HepG2 (cell line): Measurements from ENCODE around the gene CELF4. TPM values are rescaled to one million over a fixed set of nuclear protein-coding genes. Genes with fewer than 3 reads are reported as not detected.

ENCODE experiments used
- ATAC-seq: fragments of 200-7000 bp; cut with Tn5 transposase; 3 replicates; pipeline ENCODE4 v1.9.1; 2020; ENCODE audit warnings: mild to moderate bottlenecking, moderate library complexity
- BruUV-seq: library from RNA; stranded (reverse); fragments of 400-500 nt; replicated peaks from 2 replicates; lab custom pipeline; 2021; lab: Mats Ljungman, UMichigan
- CTCF ChIA-PET: fragments of 300-600 bp; formaldehyde crosslinking; extraction: SDS; loops from one replicate; lab custom pipeline; 2021; ENCODE audit warnings: low total read pairs, inconsistent platforms, low intra/inter-chr PET ratio; lab: Yijun Ruan, JAX
- POLR2A ChIA-PET: fragments of 350-600 bp; sonication (Branson Sonifier 250); formaldehyde crosslinking; loops from one replicate; lab custom pipeline; 2020; ENCODE audit warnings: antibody characterized with exemption, inconsistent platforms; lab: Yijun Ruan, JAX
- DNase-seq: peaks from one replicate; pipeline ENCODE4 v3.0.0-alpha.2; 2015; ENCODE audit warnings: low spot score
- FAIRE-seq: peaks from 3 replicates; lab custom pipeline; 2011; peaks lifted over from hg19 to GRCh38; lab: Jason Lieb, UNC
- H2AFZ ChIP-seq: one replicate; pipeline ENCODE4 v1.6.1; 2011; ENCODE audit warnings: low read length, inconsistent platforms
- H3K27ac ChIP-seq: fragments of 300-600 bp; 3 replicates; pipeline ENCODE4 v1.8.0; 2011; ENCODE audit warnings: mixed run types, mild to moderate bottlenecking, mixed read lengths, low read length, inconsistent platforms; ENCODE audit not compliant: insufficient read depth; ENCODE audit errors: extremely low read length
- H3K27me3 ChIP-seq, 2 experiments: fragments of 200-600 bp in 1 of 2; 2 replicates in 1 of 2; 3 replicates in 1 of 2; pipeline versions ENCODE4 v1.6.0 to v1.8.0; 2011; ENCODE audit warnings: low read length in 2 of 2, mild to moderate bottlenecking in 2 of 2, moderate library complexity in 2 of 2, inconsistent platforms in 1 of 2; ENCODE audit not compliant: insufficient read depth in 2 of 2, control insufficient read depth in 1 of 2
- H3K36me3 ChIP-seq, 2 experiments: fragments of 200-600 bp in 1 of 2; replicated peaks in 1 of 2; 2 replicates in 1 of 2; 3 replicates in 1 of 2; pipeline versions ENCODE4 v1.5.1 to v1.8.0; 2011; ENCODE audit warnings: low read length in 2 of 2, inconsistent platforms in 1 of 2; ENCODE audit not compliant: insufficient read depth in 2 of 2, control insufficient read depth in 1 of 2
- H3K4me1 ChIP-seq: 2 replicates; pipeline ENCODE4 v1.5.1; 2012; ENCODE audit warnings: low read length, inconsistent platforms; ENCODE audit not compliant: insufficient read depth
- H3K4me2 ChIP-seq: 2 replicates; pipeline ENCODE4 v1.6.0; 2011; ENCODE audit warnings: low read depth, low read length, inconsistent platforms
- H3K4me3 ChIP-seq, 3 experiments: fragments of 200-600 bp in 1 of 3; sonication (generic), shearing (Covaris generic) in 1 of 3; replicated peaks in 1 of 3; 2 replicates each; pipeline ENCODE4 v1.5.1; 2011 to 2016; ENCODE audit warnings: low read length in 3 of 3, inconsistent platforms in 2 of 3, low read depth in 2 of 3, mild to moderate bottlenecking in 2 of 3, control low read depth in 1 of 3, mixed read lengths in 1 of 3; ENCODE audit not compliant: insufficient read depth in 1 of 3
- H3K79me2 ChIP-seq: one replicate; pipeline ENCODE4 v1.6.1; 2011; ENCODE audit warnings: low read length, inconsistent platforms; ENCODE audit not compliant: insufficient read depth
- H3K9ac ChIP-seq: 2 replicates; pipeline ENCODE4 v1.6.0; 2011; ENCODE audit warnings: mild to moderate bottlenecking, low read depth, low read length, inconsistent platforms; ENCODE audit not compliant: insufficient read depth
- H3K9me3 ChIP-seq: 2 replicates; pipeline ENCODE4 v1.5.1; 2012; ENCODE audit warnings: mild to moderate bottlenecking, low read length
- H4K20me1 ChIP-seq: 2 replicates; pipeline ENCODE4 v1.6.0; 2011; ENCODE audit warnings: inconsistent platforms, mild to moderate bottlenecking, low read length, moderate library complexity; ENCODE audit not compliant: insufficient read depth
- FOXA1 ChIP-seq, 2 experiments: fragments of 450-650 bp in 1 of 2; sonication (generic) in 1 of 2; formaldehyde crosslinking in 1 of 2; IDR thresholded peaks; 2 replicates each; pipeline versions ENCODE4 v1.4.0 to v1.6.1; 2016 to 2020; ENCODE audit warnings: missing genetic modification reagents in 1 of 2
- HOXA9 ChIP-seq: sonication (generic); formaldehyde crosslinking; IDR thresholded peaks from 2 replicates; pipeline ENCODE4 v1.8.1; 2022; ENCODE audit warnings: missing genetic modification reagents, mild to moderate bottlenecking, moderate library complexity, borderline replicate concordance
- NFKBIZ ChIP-seq: IDR thresholded peaks from 2 replicates; pipeline ENCODE4 v1.6.1; 2018; ENCODE audit warnings: missing genetic modification reagents, missing compliant biosample characterization
- SAP130 ChIP-seq: IDR thresholded peaks from 2 replicates; pipeline ENCODE4 v1.6.1; 2016; ENCODE audit warnings: low read depth
- SSRP1 ChIP-seq: IDR thresholded peaks from 2 replicates; pipeline ENCODE4 v1.6.1; 2016; ENCODE audit warnings: control low read depth
- U2AF1 ChIP-seq: fragments of 200-400 bp; formaldehyde crosslinking; optimal IDR thresholded peaks from 2 replicates; pipeline ENCODE3; 2017; ENCODE audit warnings: mild to moderate bottlenecking, low read depth, low read length
- ZNF777 ChIP-seq: sonication (generic); formaldehyde crosslinking; IDR thresholded peaks from 2 replicates; pipeline ENCODE4 v1.4.0; 2020; ENCODE audit warnings: missing genetic modification reagents
- WGBS: methylation state at CpG from one replicate; pipeline ENCODE4 v1.1.6; 2017; ENCODE audit warnings: low lambda C conversion rate; 5-methylcytosine and 5-hydroxymethylcytosine counted together
- in situ Hi-C: cut with HindIII; loops from 2 replicates; pipeline ENCODE4 v1.10.0; 2017; ENCODE audit warnings: low pct_unique_long_range_greater_than_20kb; ENCODE audit not compliant: extremely low pct_ligation_motif_present
- intact Hi-C: fragments of 100-400 bp; cut with micrococcal nuclease; formaldehyde crosslinking; loops from one replicate; pipeline ENCODE4 v1.10.0; 2022; ENCODE audit not compliant: unreplicated experiment
- polyA plus RNA-seq, 8 experiments: library from polyadenylated mRNA; depleted of rRNA in 3 of 8; stranded (reverse) in 7 of 8; unstranded in 1 of 8; fragments of >200 nt; fragmentation: Illumina TruSeq in 4 of 8; extraction: Trizol in 4 of 8; gene quantifications; 2 replicates each; pipeline versions ENCODE4 v1.2.1 to v1.2.3, GENCODE V29; 2011 to 2016; ENCODE audit warnings: low read depth in 4 of 8, missing spikeins in 1 of 8, mixed read lengths in 1 of 8; ENCODE audit not compliant: insufficient read depth in 1 of 8
- total RNA-seq, 5 experiments: library from RNA; depleted of rRNA; stranded (reverse); fragments of >200 nt; fragmentation: Illumina TruSeq; extraction: Trizol; gene quantifications; 2 replicates each; pipeline ENCODE4 v1.2.3, GENCODE V29; 2016; ENCODE audit warnings: low read depth in 1 of 5
- TF ChIP-seq, protein P1 (sequence below): sonication (generic); formaldehyde crosslinking; IDR thresholded peaks from 2 replicates; pipeline ENCODE4 v1.8.1; 2023; ENCODE audit warnings: missing genetic modification reagents, mild to moderate bottlenecking, borderline replicate concordance
- TF ChIP-seq, protein P2 (sequence below), 2 experiments: sonication (generic) in 1 of 2; formaldehyde crosslinking in 1 of 2; IDR thresholded peaks; 2 replicates each; pipeline versions ENCODE4 v1.6.1 to v1.9.0; 2014 to 2022; ENCODE audit warnings: antibody characterized with exemption in 1 of 2, borderline replicate concordance in 1 of 2, inconsistent platforms in 1 of 2, low read depth in 1 of 2, missing genetic modification reagents in 1 of 2

The CELF4 gene
- total and polyA plus RNA-seq, 2 of the 13 experiments (the other 11 are each of a cell fraction or from before 2014, with no cell fraction given): not detected

DNA sequence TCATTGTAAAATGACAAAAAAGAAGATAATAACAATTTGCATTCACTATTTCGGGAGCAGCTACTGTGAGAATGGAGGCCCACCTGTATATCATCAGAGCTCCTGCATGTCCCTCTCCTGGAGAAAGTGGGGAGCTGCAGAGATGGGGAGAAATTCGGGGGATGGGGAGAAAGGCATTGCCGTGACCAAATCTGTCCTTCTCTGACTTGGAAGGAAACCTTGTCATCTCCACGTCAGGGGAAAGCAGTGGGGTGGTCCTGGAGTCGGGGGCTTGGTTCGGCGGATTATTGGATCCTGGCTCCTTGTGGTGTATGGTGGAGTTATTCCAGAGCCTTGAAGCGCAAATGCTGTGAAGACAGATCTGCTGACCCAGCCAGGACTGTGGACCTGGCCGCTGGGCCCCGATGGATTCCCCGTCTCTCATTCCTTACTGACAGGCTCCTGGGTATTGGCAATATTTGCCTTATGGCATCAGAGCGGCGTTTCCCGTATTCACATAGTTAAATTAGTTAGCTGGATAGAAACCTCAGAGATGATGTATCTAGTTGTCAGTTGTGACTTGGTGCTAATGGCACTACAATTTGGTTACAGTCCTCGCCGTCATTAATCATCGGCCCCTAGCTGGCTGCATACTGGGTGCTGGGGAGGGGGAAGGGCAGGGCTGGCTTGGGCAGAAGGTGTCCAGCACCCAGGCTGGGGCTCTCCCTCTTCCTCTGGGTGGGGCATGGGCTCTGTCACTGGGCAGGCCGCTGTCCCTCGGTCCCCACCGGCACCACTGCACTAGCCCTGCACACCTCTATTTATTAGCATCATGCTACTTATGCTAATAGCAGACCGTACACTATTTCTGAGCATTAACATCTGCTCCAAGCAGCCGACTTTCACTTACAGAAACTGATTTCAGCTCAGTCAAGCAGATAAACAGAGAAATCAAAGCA lies 31.7 kb downstream of the CELF4 start:
- in situ Hi-C loops: no loop called here
- Histone ChIP-seq H4K20me1 (peaks cover 2% of the 10 kb centered on the region; the same call in 1 of the 2 replicates), H3K36me3 (no peaks in the 10 kb centered on the region), H3K9me3 (no peaks in the 10 kb centered on the region), H3K9ac (no peak overlapping the region), H3K4me3 (no peak overlapping the region), H3K79me2 (no peaks in the 10 kb centered on the region), H3K27ac (no peak overlapping the region), H2AFZ (no peak overlapping the region), H3K27me3 (peaks cover 6 to 77% of the 10 kb centered on the region in 2 experiments), H3K4me2 (no peak overlapping the region), H3K4me1 (no peaks in the 10 kb centered on the region)
- intact Hi-C loops: no loop called here
- WGBS: 11% methylated on average over 13 of the region's 22 CpGs
- ATAC-seq (no peak), FAIRE-seq (no peak), DNase-seq (no peak)
- CTCF ChIA-PET: no interaction called here
- POLR2A ChIA-PET: no interaction called here
- no TSS peak for BruUV-seq
- no peak for TF ChIP-seq FOXA1 (IDR thresholded peaks at IDR 0.05)
- TF ChIP-seq FOXA1 (CRISPR knock-in tag; IDR thresholded peaks at IDR 0.05): no peak
- TF ChIP-seq SSRP1: no peak
- no peak for TF ChIP-seq NFKBIZ (CRISPR knock-in tag)
- no peak for TF ChIP-seq U2AF1
- no peak for TF ChIP-seq ZNF777 (CRISPR knock-in tag)
- no peak for TF ChIP-seq SAP130 (CRISPR knock-in tag)
- no peak for TF ChIP-seq HOXA9
- TF ChIP-seq, protein P1, sequence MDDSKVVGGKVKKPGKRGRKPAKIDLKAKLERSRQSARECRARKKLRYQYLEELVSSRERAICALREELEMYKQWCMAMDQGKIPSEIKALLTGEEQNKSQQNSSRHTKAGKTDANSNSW (CRISPR knock-in tag): no peak
- TF ChIP-seq, protein P2, sequence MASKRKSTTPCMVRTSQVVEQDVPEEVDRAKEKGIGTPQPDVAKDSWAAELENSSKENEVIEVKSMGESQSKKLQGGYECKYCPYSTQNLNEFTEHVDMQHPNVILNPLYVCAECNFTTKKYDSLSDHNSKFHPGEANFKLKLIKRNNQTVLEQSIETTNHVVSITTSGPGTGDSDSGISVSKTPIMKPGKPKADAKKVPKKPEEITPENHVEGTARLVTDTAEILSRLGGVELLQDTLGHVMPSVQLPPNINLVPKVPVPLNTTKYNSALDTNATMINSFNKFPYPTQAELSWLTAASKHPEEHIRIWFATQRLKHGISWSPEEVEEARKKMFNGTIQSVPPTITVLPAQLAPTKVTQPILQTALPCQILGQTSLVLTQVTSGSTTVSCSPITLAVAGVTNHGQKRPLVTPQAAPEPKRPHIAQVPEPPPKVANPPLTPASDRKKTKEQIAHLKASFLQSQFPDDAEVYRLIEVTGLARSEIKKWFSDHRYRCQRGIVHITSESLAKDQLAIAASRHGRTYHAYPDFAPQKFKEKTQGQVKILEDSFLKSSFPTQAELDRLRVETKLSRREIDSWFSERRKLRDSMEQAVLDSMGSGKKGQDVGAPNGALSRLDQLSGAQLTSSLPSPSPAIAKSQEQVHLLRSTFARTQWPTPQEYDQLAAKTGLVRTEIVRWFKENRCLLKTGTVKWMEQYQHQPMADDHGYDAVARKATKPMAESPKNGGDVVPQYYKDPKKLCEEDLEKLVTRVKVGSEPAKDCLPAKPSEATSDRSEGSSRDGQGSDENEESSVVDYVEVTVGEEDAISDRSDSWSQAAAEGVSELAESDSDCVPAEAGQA (IDR thresholded peaks at IDR 0.05; ENCODE audit: low read depth): no peak
- TF ChIP-seq, protein P2 (CRISPR knock-in tag; IDR thresholded peaks at IDR 0.05; ENCODE audit: borderline replicate concordance): no peak
